Endothelial cell of umbilical vein (primary cell): ENCODE measurements around the gene MRAS. TPM values are rescaled to one million over a fixed set of nuclear protein-coding genes. Genes with fewer than 3 reads are reported as not detected.

ENCODE experiments used
- BruUV-seq: library from RNA; stranded (reverse); fragments of 400-500 nt; replicated peaks from 2 replicates; lab custom pipeline; 2021; lab: Mats Ljungman, UMichigan
- CTCF ChIA-PET: fragments of 300-600, 350-600 bp; sonication (Branson Sonifier 250); formaldehyde crosslinking; loops from one replicate; lab custom pipeline; 2021; ENCODE audit warnings: antibody characterized with exemption, inconsistent platforms; lab: Charles Lee
- POLR2A ChIA-PET: fragments of 300-600, 350-600 bp; sonication (Branson Sonifier 250); formaldehyde crosslinking; loops from one replicate; lab custom pipeline; 2021; ENCODE audit warnings: antibody characterized with exemption, inconsistent platforms; lab: Charles Lee
- DNase-seq: peaks from one replicate; pipeline ENCODE4 v3.0.0-alpha.2; 2011; ENCODE audit warnings: low read depth, low spot score
- FAIRE-seq: peaks from 2 replicates; lab custom pipeline; 2011; peaks lifted over from hg19 to GRCh38; lab: Jason Lieb, UNC
- H2AFZ ChIP-seq: 2 replicates; pipeline ENCODE4 v1.6.0; 2012; ENCODE audit warnings: low read depth, low read length, control low read depth, inconsistent platforms
- H3K27ac ChIP-seq: 2 replicates; pipeline ENCODE4 v1.5.1; 2011; ENCODE audit warnings: low read depth, mild to moderate bottlenecking, control low read depth, low read length, moderate library complexity; ENCODE audit not compliant: insufficient read depth
- H3K27me3 ChIP-seq, 2 experiments: 2 replicates each; pipeline versions ENCODE4 v1.6.0 to v1.6.1; 2011; ENCODE audit warnings: low read length in 2 of 2, mixed read lengths in 1 of 2; ENCODE audit not compliant: control insufficient read depth in 2 of 2, insufficient read depth in 2 of 2
- H3K36me3 ChIP-seq, 2 experiments: 2 replicates in 1 of 2; 3 replicates in 1 of 2; pipeline ENCODE4 v1.5.1; 2011; ENCODE audit warnings: low read length in 2 of 2, mild to moderate bottlenecking in 1 of 2, moderate library complexity in 1 of 2; ENCODE audit not compliant: control insufficient read depth in 2 of 2, insufficient read depth in 2 of 2; ENCODE audit errors: extremely low read depth in 1 of 2
- H3K4me1 ChIP-seq: 3 replicates; pipeline ENCODE4 v1.5.1; 2011; ENCODE audit warnings: mild to moderate bottlenecking, low read length; ENCODE audit not compliant: control insufficient read depth, insufficient read depth; ENCODE audit errors: extremely low read depth
- H3K4me2 ChIP-seq: 2 replicates; pipeline ENCODE4 v1.6.1; 2011; ENCODE audit warnings: low read length, control low read depth, mixed read lengths; ENCODE audit not compliant: insufficient read depth
- H3K4me3 ChIP-seq, 3 experiments: fragments of 200-600 bp in 1 of 3; sonication (generic), shearing (Covaris generic) in 1 of 3; replicated peaks in 1 of 3; 2 replicates each; pipeline ENCODE4 v1.5.1; 2011 to 2016; ENCODE audit warnings: control low read depth in 3 of 3, low read length in 3 of 3, mild to moderate bottlenecking in 2 of 3, inconsistent platforms in 1 of 3, low read depth in 1 of 3, moderate library complexity in 1 of 3; ENCODE audit not compliant: insufficient read depth in 1 of 3
- H3K79me2 ChIP-seq: 2 replicates; pipeline ENCODE4 v1.6.0; 2012; ENCODE audit warnings: low read length, inconsistent platforms; ENCODE audit not compliant: control insufficient read depth, insufficient read depth
- H3K9ac ChIP-seq: replicated peaks from 2 replicates; pipeline ENCODE3; 2011; ENCODE audit warnings: low read length, control low read depth; ENCODE audit not compliant: insufficient read depth; ENCODE audit errors: extremely low read depth
- H3K9me1 ChIP-seq: replicated peaks from 3 replicates; pipeline ENCODE4 v1.6.0; 2011; ENCODE audit warnings: mild to moderate bottlenecking, low read length; ENCODE audit not compliant: control insufficient read depth, insufficient read depth; ENCODE audit errors: extremely low read depth
- H3K9me3 ChIP-seq: replicated peaks from 2 replicates; pipeline ENCODE4 v1.5.1; 2012; ENCODE audit warnings: low read length, inconsistent platforms; ENCODE audit not compliant: control insufficient read depth, insufficient read depth
- H4K20me1 ChIP-seq: replicated peaks from 2 replicates; pipeline ENCODE3; 2011; ENCODE audit warnings: mild to moderate bottlenecking, low read length; ENCODE audit not compliant: control insufficient read depth, insufficient read depth; ENCODE audit errors: extremely low read depth
- CTCF ChIP-seq, 2 donors: IDR thresholded peaks; 1 replicate in 1 of 2; 2 replicates in 1 of 2; pipeline ENCODE4 v1.5.1; 2011; ENCODE audit warnings: low read length in 2 of 2, mild to moderate bottlenecking in 2 of 2, moderate library complexity in 2 of 2, control low read depth in 1 of 2, inconsistent platforms in 1 of 2, low read depth in 1 of 2; ENCODE audit not compliant: insufficient read depth in 1 of 2; ENCODE audit errors: extremely low read depth in 1 of 2
- EZH2 ChIP-seq: IDR thresholded peaks from 2 replicates; pipeline ENCODE4 v1.6.1; 2012; ENCODE audit warnings: borderline replicate concordance, low read depth, mild to moderate bottlenecking, moderate library complexity, low read length, inconsistent platforms; ENCODE audit not compliant: severe bottlenecking
- FOS ChIP-seq: IDR thresholded peaks from 2 replicates; pipeline ENCODE4 v1.6.1; 2011; ENCODE audit warnings: mild to moderate bottlenecking, low read length, moderate library complexity, borderline replicate concordance; ENCODE audit not compliant: insufficient read depth
- JUN ChIP-seq: IDR thresholded peaks from 2 replicates; pipeline ENCODE4 v1.6.1; 2011; ENCODE audit warnings: borderline replicate concordance, low read depth; ENCODE audit not compliant: insufficient read length, insufficient read depth
- MAX ChIP-seq: IDR thresholded peaks from 2 replicates; pipeline ENCODE4 v1.6.1; 2011; ENCODE audit not compliant: insufficient read depth, insufficient read length
- MYC ChIP-seq: IDR thresholded peaks from one replicate; pipeline ENCODE4 v1.6.1; 2011; ENCODE audit warnings: mild to moderate bottlenecking, low read depth, low read length
- POLR2A ChIP-seq: IDR thresholded peaks from 2 replicates; pipeline ENCODE4 v1.6.1; 2012; ENCODE audit warnings: low read depth, mild to moderate bottlenecking, control low read depth, low read length
- POLR2AphosphoS5 ChIP-seq: IDR thresholded peaks from 2 replicates; pipeline ENCODE4 v1.6.1; 2012; ENCODE audit warnings: low read depth, mild to moderate bottlenecking, control low read depth, low read length, moderate library complexity; ENCODE audit not compliant: insufficient read depth
- dilution Hi-C: fragments of 300-500 bp; cut with MboI; formaldehyde crosslinking; loops from one replicate; pipeline ENCODE4 v1.15.0; 2019; ENCODE audit warnings: low sequenced_read_pairs; ENCODE audit not compliant: extremely low pct_ligation_motif_present
- intact Hi-C: fragments of 100-400 bp; cut with micrococcal nuclease; formaldehyde crosslinking; loops from one replicate; pipeline ENCODE4 v1.10.0; 2022
- polyA plus RNA-seq, 4 experiments: library from polyadenylated mRNA; depleted of rRNA in 3 of 4; stranded (reverse) in 3 of 4; unstranded in 1 of 4; fragments of >200 nt; gene quantifications; 2 replicates each; pipeline versions ENCODE4 v1.2.1 to v1.2.3, GENCODE V29; 2011 to 2012; ENCODE audit warnings: missing spikeins in 1 of 4
- total RNA-seq: library from RNA; stranded (reverse); gene quantifications from 2 replicates; pipeline ENCODE4 v1.2.3, GENCODE V29; 2021

Gene MRAS
- total and polyA plus RNA-seq, 2 donors (not counting 3 experiments of a cell fraction or from before 2014, with no cell fraction given), result 14.6 to 16.5 TPM

- CTCF ChIA-PET, result interaction anchor here (1.4 to 1.9 kb wide), 3 partner anchors 12 to 494 kb away, joined by 4 read pairs; no protein-coding TSS in a partner anchor
- dilution Hi-C loops (no loop called here), intact Hi-C loops (no loop called here)
- H3K36me3 ChIP-seq, result no peaks in the 10 kb centered on the region
- no TSS peak for BruUV-seq
- H3K4me1 ChIP-seq, result peaks cover 10% of the 10 kb centered on the region
- H4K20me1 ChIP-seq, result no peaks in the 10 kb centered on the region
- H3K9me1 ChIP-seq, result no peaks in the 10 kb centered on the region
- no peak overlapping the region for H3K9ac ChIP-seq
- H3K79me2 ChIP-seq, result no peaks in the 10 kb centered on the region
- TF ChIP-seq FOS (no peak), JUN (no peak), EZH2 (no peak), MAX (no peak), POLR2A (no peak), POLR2AphosphoS5 (no peak), MYC (no peak), CTCF (IDR thresholded peaks at IDR 0.05; ENCODE audit: extremely low read depth in 1 of 2, insufficient read depth in 1 of 2, low read depth in 1 of 2, low read length in 2 of 2) (no peak)
- no peak for FAIRE-seq
- POLR2A ChIA-PET, result no interaction called here
- peaks cover 18 to 22% of the 10 kb centered on the region in 2 experiments for H3K27me3 ChIP-seq
- no peak overlapping the region for H3K4me2 ChIP-seq
- no peaks in the 10 kb centered on the region for H3K9me3 ChIP-seq
- no peak for DNase-seq
- H3K27ac ChIP-seq, result no peak overlapping the region
- H2AFZ ChIP-seq, result no peak overlapping the region
- H3K4me3 ChIP-seq, result no peak overlapping the region
These were observed 81.3 kb downstream of the MRAS start for GRCh38 chr3:138429665-138430064.
